ENCODE data around the gene GTPBP6. TPM values are rescaled to one million over a fixed set of nuclear protein-coding genes. Genes with fewer than 3 reads are reported as not detected.
A peak's percentile ranks its signal among the peaks of the same experiment; 100 is the strongest.
"Not testable (repeated sequence)": the region's sequence is repeated elsewhere in the genome, so short reads cannot be mapped to it uniquely, and the experiment has no call there.

The GTPBP6 gene
- total RNA-seq, 1 donor from 2014 or later = 49.9 TPM

GRCh38 chrX:332916-333610, 14.5 kb upstream of the GTPBP6 start:
- no peak overlapping the region for H3K27ac Mint-ChIP-seq (ENCODE audit: unreplicated experiment)
- H3K4me1 Mint-ChIP-seq (ENCODE audit: unreplicated experiment) = peaks cover 7% of the 10 kb centered on the region
- no peak for DNase-seq (ENCODE audit: extremely low spot score, unreplicated experiment)
- H3K4me3 Mint-ChIP-seq (ENCODE audit: unreplicated experiment) = no peak overlapping the region
- no peak for TF ChIP-seq CTCF (IDR thresholded peaks at IDR 0.05)
- H3K36me3 Mint-ChIP-seq (ENCODE audit: unreplicated experiment) = peaks cover 17% of the 10 kb centered on the region
- H3K27me3 Mint-ChIP-seq (ENCODE audit: unreplicated experiment) = no peaks in the 10 kb centered on the region
- H3K9me3 Mint-ChIP-seq (ENCODE audit: unreplicated experiment) = no peaks in the 10 kb centered on the region

GRCh38 chrX:332496-332860, 13.9 kb upstream of the GTPBP6 start:
- Mint-ChIP-seq H3K4me1 (ENCODE audit: unreplicated experiment) (peaks cover 7% of the 10 kb centered on the region), H3K27ac (ENCODE audit: unreplicated experiment) (no peak overlapping the region), H3K4me3 (ENCODE audit: unreplicated experiment) (no peak overlapping the region), H3K27me3 (ENCODE audit: unreplicated experiment) (no peaks in the 10 kb centered on the region), H3K36me3 (ENCODE audit: unreplicated experiment) (peaks cover 12% of the 10 kb centered on the region), H3K9me3 (ENCODE audit: unreplicated experiment) (no peaks in the 10 kb centered on the region)
- no peak for TF ChIP-seq CTCF (IDR thresholded peaks at IDR 0.05)
- DNase-seq (ENCODE audit: extremely low spot score, unreplicated experiment) = no peak

GRCh38 chrX:331825-332495, 13.4 kb upstream of the GTPBP6 start:
- no peaks in the 10 kb centered on the region for H3K27me3 Mint-ChIP-seq (ENCODE audit: unreplicated experiment)
- no peak overlapping the region for H3K4me3 Mint-ChIP-seq (ENCODE audit: unreplicated experiment)
- H3K9me3 Mint-ChIP-seq (ENCODE audit: unreplicated experiment) = no peaks in the 10 kb centered on the region
- H3K27ac Mint-ChIP-seq (ENCODE audit: unreplicated experiment) = peak overlapping the region; percentile 34
- H3K4me1 Mint-ChIP-seq (ENCODE audit: unreplicated experiment) = peaks cover 7% of the 10 kb centered on the region
- no peak for TF ChIP-seq CTCF (IDR thresholded peaks at IDR 0.05)
- DNase-seq (ENCODE audit: extremely low spot score, unreplicated experiment) = no peak
- peaks cover 8% of the 10 kb centered on the region for H3K36me3 Mint-ChIP-seq (ENCODE audit: unreplicated experiment)

DNA sequence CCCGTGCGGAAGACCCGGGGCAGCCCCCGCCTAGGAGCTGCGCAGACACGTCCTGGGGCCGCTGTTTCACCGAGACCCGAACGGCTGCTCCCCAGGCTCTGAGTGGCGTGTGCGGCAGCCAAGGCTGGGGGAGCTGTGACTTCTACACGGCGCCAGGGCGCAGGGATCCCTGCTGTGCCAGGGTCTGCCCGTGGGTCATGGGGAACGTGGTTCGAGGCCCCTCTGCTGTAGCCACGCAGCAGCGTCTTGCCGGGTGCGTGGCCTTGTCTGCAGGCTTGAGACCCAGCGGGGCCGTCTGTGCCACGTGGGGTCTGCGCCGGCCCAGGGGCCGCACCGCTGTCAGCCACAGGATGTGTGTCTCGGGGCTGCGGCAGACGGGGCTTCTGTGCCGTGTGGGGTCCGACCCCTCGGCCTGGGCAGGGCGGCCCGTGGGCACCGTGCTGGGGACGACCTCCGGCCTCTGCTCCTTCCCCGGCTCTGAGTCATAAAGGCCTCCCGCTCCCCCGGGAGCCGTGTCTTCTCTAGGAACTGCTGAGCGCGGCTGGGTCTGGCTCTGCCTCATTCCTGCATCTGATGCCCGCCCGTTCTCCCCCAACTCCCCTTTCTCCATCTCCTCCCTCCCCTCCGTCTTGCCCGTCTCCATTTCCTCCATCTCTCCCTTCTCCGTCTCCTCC, 12.7 kb upstream of the GTPBP6 start:
- Mint-ChIP-seq H3K4me3 (ENCODE audit: unreplicated experiment) (peak overlapping the region; percentile 18), H3K27ac (ENCODE audit: unreplicated experiment) (peak overlapping the region; percentile 34), H3K4me1 (ENCODE audit: unreplicated experiment) (peaks cover 9% of the 10 kb centered on the region), H3K27me3 (ENCODE audit: unreplicated experiment) (no peaks in the 10 kb centered on the region), H3K36me3 (ENCODE audit: unreplicated experiment) (peaks cover 4% of the 10 kb centered on the region), H3K9me3 (ENCODE audit: unreplicated experiment) (no peaks in the 10 kb centered on the region)
- TF ChIP-seq CTCF (IDR thresholded peaks at IDR 0.05) = no peak
- DNase-seq (ENCODE audit: extremely low spot score, unreplicated experiment) = no peak

DNA sequence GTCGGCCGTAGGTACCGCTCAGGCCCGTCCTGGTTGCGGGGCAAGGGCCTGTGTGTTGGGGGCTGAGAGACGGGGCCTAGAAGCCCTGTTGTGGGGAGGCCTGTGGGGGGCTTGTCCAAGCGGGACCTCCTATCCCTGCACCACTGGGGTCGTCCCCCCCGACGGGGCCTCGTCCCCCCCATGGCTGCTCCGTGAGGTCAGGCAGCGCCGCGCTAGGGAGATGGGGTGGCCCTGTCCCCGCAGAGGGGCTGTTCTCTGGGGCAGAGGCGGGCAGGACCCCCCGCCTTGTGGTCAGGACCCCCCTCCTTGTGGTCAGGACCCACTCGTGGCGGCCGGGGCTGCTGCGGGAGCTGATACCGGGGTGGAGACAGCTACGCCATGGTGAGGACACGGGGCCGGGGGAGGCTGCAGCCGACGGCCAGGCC, 12.1 kb upstream of the GTPBP6 start:
- no peak for DNase-seq (ENCODE audit: extremely low spot score, unreplicated experiment)
- no peaks in the 10 kb centered on the region for H3K9me3 Mint-ChIP-seq (ENCODE audit: unreplicated experiment)
- H3K4me3 Mint-ChIP-seq (ENCODE audit: unreplicated experiment) = no peak overlapping the region
- no peaks in the 10 kb centered on the region for H3K27me3 Mint-ChIP-seq (ENCODE audit: unreplicated experiment)
- TF ChIP-seq CTCF (IDR thresholded peaks at IDR 0.05) = no peak
- peaks cover 9% of the 10 kb centered on the region for H3K4me1 Mint-ChIP-seq (ENCODE audit: unreplicated experiment)
- H3K36me3 Mint-ChIP-seq (ENCODE audit: unreplicated experiment) = no peaks in the 10 kb centered on the region
- H3K27ac Mint-ChIP-seq (ENCODE audit: unreplicated experiment) = no peak overlapping the region

- H3K9me3 Mint-ChIP-seq (ENCODE audit: unreplicated experiment) = not testable (repeated sequence)
Observed at GRCh38 chrX:330141-330725, 11.6 kb upstream of the GTPBP6 start.

More at GRCh38 chrX:330141-330725, 11.6 kb upstream of the GTPBP6 start:
- H3K4me3 Mint-ChIP-seq (ENCODE audit: unreplicated experiment); H3K27ac Mint-ChIP-seq (ENCODE audit: unreplicated experiment); DNase-seq (ENCODE audit: extremely low spot score, unreplicated experiment); H3K36me3 Mint-ChIP-seq (ENCODE audit: unreplicated experiment); H3K27me3 Mint-ChIP-seq (ENCODE audit: unreplicated experiment); H3K4me1 Mint-ChIP-seq (ENCODE audit: unreplicated experiment): not testable (repeated sequence)

All from osteocyte (in vitro differentiated cells).